ENCODE measurements around the gene TOR1AIP1.
"Not testable (repeated sequence)": the region's sequence is repeated elsewhere in the genome, so short reads cannot be mapped to it uniquely, and the experiment has no call there.

TOR1AIP1 gene

DNA sequence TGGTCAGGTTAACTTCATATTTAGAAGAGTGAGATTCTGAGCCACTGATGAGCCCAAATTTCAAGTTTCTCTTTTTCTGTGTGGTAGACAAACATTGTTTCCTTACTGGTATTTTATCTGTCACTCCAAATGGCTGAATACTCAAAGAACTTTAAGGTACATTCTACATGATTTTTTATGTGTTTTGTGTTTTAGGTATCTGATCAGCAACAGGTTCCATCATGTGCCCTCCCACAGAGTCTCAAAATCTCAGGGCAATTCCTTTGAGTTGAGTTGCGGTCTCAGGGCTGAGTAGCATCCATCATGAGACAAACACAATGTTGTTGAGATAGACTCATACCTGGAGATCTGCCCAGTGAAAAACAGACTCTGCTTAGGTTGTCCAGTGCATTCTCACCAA lies 57.9 kb downstream of the TOR1AIP1 start:
- DNase-seq = no peak

DNA sequence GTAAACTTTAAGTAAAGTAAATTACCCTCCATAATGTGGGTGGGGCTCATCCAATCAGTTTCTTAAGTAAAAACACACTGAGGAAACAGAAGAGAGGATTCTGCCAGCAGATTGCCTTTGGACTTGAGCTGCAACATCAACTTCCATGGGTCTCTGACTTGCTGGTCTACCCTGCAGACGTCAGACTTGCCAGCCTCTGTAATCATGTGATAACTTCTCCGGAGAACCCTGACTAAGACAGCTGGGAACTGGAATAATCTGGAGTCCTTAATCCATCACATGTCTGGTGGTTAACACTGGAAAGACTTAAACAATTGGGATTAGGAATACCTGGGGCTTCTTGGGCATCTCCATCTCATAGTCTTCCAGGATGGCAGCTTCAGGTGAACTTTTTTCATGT lies 59.4 kb downstream of the TOR1AIP1 start:
- no peak for DNase-seq

DNA sequence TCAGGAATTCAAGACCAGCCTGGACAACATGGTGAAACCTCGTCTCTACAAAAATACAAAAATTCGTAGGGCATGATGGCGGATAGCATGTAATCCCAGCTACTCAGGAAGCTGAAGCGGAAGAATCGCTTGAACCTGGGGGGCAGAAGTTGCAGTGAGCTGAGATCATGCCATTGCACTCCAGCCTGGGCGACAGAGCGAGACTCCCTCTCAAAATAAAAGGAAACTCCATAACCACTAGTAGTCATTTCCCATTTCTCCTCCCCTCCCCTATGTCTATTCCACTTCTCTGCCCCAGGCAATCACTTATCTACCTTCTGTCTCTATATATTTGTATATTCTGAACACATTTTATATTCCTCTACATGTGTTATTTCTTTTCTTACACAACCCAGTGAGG lies 68.6 kb downstream of the TOR1AIP1 start:
- DNase-seq = no peak

DNA sequence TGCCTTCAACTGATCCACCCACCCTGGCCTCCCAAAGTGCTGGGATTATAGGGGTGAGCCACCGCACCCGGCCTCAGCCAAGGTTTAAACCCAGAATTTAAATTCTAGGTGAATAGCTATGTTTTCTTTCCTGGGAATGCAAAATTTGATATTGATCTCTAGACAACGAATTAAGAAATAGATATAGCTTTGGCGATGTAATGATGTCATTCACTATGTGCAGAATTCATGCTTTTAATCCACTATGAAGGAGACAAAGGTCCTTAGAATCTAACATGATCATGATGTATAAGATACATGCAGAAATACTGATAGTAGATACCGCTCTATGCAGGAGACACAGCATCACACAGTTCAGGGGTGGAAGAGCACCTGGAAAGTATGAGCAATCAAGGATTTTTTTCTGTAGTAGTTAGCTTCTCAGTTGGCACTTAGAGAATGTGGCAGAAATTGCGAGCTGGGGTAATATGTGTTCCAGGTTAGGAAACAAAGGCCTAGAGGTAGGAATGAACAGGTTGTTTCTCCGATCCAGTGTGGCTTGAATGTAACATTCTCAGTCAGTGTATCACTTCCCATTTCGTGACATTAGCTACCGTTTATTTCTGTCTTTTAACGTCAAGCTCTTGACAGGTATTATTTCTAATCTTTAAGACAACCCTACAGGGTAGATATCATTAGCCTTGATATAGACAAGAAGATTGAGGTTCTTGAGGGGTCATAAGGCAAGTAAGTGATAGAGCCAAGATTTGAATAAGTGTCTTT lies 69.5 kb downstream of the TOR1AIP1 start:
- DNase-seq = no peak

DNA sequence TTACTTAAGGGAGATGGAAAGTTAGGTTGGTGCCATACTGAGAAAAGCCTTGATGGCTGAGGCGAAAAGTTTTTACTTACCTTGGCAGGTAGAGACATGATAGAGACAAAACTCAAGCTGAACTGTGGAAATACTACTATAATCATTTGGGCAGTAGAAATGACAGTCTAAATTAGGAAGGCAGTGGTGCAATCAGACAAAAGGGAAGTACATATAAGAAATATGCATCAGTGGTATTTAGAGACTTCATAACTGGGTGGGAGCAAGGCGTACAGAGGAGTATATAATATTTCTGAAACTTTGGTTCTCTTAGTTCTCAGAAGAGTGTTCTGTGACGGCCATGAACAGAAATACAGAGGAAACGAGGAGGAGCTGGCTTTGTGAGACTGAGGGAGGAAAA lies 70.1 kb downstream of the TOR1AIP1 start:
- DNase-seq = no peak

DNA sequence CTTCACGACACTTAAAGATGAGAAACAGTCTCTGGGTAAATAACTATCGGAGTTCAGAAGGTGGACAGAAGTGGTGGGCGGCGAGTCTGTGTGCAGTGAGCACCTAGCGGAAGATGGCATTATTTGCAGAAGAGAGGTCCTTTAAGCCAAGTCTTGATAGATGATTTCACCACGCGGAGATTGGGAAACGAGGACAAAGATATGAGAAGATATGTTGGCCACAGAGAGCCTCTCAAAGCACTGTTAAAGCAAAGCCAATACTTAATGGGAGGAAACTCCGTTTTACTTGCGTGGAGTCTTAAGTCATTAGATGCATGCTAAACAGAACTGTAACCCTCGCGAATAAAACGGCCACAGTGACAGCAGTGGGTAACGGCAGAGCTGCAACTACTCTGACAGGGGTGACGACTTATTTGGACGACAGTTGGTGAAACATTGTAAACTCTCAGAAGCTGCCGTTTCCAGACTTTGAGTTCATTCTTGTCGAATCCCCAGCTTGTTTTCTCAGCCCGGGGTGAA lies 71.9 kb downstream of the TOR1AIP1 start:
- peak; percentile 40 for DNase-seq

DNA sequence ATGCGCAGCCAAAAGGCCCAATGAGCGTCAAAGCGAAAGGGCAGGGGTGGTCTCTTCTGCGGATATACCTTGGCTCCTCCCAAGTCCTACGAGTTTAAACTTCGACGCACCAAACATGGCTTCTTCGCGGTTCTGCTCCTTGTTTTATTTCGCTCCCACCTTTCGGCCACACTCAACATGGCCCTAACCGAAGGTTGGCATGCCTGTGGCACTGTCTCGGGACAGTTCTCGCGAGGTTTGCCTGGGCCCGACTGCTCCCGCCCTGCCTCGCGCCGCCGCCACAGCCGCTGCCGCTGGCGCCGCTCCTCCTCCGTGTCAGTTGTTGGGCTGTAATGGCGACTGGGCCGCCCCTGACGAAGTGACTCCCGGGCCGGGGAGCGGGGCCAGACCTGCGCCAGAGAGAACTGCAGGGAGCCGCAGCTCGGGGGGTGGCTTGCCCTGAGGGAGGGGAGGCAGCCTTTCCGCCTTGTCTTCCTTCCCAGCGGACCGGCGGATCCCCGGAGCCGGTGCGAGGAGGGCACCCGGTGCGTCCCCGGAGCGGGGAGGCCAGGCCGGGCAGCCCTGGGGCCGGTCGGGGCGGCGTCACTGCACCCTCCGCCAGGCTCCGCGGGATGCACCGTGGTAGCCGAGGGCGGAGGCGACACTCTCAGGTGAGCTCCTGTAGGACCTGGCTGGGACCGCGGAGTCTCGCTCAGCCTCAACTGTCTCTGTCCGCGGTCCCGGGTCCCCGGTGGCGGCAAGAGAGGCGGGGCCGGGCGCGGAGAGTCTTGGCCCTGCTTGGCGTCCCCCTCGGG lies 72.6 kb downstream of the TOR1AIP1 start, which contains the start of gene CEP350:
Gene CEP350, plus strand, starts transcription at position 318 of the 794 bp plus-strand sequence. CDS start 31,372 bp downstream, outside the sequence.
- DNase-seq = peak; percentile 98

DNA sequence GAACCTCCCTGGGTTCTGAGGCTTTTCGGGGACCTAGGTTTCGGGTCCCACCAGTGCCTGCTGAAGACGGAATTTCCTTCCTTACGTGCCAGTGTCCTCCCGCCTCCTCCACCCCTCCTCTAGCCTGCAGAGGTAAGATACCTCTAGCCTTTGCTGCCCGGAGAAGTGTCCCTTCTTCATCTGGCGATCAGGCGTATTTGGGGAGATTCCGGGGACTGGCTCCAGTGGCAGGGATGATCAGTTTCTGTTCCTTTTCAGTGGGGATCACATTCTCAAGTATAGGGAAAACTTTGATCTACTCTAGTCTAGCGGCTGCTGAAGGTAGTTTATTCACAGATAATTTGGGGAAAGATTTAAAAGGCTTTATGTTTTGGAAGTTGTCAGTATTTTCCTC lies 73.2 kb downstream of the TOR1AIP1 start:
- DNase-seq = no peak

DNA sequence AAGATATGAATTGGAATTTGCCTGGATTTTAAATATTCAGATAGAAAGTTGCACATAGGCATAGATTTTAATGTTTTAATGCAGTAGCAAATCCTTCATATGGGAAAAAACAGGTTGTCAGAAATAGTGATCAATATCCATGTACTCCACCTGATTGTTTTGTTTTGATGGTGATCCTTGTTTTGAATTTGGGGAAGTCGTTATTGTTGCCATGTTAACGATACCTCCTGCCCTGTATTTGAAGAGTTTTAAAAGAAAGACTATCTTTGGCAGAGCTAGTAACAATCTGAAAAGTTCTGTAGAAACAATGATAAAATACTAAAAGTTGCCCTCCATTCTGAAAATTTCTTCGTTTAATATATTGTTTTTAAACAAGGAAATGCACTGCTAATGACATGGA lies 73.6 kb downstream of the TOR1AIP1 start:
- no peak for DNase-seq

DNA sequence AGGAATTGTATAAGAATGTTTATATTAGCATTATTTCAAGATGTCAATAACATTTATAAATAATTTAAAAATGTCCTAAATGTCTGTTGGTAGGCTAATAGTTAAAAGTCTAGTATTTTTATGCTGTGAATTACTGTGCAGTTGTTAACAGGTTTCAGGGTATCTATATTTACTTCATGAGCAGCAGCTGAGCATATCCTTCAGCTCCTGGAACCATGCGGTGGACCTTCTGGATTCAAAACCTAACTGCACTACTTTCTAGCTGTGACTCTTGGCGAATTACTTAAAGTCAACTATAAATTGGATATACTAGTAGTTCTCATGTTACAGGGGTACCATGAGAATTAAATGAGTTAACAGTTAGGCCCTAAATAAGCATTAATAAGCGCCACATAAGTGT lies 76.3 kb downstream of the TOR1AIP1 start:
- no peak for DNase-seq

DNA sequence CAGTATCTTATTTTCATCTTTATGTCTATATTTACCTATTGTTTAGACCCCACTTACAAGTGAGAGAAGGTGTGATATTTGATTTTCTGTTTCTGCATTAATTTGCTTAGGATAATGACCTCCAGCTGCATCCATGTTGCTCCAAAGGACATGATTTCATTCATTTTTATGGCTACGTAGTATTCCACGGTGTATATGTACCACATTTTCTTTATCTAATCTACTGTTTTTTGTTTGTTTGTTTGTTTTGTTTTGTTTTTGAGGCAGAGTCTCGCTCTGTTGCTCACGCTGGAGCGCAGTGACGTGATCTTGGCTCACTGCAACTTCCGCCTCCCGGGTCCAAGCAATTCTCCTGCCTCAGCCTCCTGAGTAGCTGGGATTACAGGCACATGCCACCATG lies 80.1 kb downstream of the TOR1AIP1 start:
- DNase-seq = not testable (repeated sequence)

DNA sequence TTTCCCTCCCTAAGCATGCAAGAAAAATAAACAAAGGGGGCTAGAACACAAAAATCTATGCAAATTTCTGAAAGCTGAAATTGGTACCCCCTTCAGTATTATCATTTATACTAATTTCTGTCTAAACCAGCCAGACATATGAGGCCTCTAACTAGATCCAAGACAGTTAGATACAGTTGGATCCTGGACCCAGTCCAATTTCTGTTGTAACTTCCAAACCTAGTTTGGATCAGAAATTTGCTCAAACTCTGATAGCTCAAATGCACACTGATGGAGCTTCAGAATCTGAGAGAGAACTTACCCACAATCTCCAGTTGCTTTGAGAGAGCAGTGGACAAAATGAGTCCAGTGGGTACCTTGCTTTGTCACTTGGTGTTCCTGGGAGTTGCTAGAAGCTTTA lies 84.5 kb downstream of the TOR1AIP1 start:
- no peak for DNase-seq

DNA sequence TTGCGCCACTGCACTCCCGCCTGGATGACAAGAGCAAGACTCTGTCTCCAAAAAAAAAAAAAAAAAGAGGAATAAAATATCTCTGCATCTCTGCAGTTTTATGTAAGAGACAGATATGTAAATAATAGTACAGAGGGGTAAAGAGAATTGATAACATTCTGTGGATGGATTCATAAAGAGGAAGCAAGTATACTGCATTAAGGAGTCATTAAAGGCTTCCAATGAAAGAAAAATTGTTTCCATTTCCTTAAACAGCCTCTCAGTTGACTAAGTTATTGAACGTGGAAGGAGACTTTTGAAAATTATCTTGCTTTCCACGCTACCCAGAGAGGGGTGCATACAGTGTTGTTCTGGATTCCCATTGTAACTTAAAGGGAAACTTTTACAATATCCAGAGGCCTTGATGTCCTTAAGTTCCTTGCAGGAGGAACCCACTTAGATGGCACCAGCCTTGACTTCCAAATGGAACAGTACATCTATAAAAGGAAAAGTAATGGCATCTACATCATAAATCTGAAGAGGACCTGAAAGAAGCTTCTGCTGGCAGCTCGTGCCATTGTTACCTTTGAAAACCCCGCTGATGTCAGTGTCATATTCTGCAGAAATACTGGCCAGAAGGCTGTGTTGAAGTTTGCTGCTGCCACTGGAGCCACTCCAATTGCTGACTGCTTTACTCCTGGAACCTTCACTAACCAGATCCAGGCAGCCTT lies 86.4 kb downstream of the TOR1AIP1 start:
- no peak for DNase-seq

DNA sequence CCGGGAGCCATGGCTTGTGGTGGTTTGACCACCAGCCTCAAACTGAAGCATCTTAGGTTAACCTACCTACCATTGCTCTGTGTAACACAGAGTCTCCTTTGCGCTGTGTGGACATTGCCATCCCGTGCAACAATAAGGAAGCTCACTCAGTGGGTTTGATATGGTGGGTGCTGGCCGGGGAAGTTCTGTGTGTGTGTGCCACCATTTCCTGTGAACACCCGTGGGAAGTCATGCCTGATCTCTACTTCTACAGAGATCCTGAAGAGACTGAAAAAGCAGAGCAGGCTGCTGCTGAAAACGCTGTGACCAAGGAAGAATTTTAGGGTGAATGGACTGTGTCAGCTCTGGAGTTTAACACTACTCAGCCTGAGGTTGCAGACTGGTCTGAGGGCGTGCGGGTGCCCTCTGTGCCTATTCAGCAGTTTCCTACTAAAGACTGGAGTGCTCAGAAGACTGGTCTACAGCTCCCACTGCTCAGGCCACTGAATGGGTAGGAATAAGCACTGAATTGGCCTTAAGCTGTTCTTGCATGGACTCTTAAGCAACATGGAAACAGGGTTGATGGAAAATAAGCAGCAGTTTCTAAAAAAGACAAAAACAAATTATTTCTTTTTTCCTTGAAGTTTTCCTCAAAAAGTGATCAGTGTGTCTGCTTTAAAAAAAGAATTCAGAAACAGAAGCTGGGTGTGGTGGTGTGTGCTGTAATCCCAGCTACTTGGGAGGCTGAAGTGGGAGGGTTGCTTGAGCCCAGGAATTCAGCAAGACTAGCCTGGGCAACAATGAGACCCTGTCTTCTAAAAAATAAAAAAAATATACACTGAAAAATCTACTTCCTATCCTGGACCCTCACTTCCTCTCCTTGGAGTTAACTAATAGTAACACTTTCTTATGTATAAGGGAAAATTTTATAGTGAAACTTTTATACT lies 87.2 kb downstream of the TOR1AIP1 start:
- DNase-seq = no peak
